Naive thymus-derived CD4-positive, alpha-beta T cell (primary cell): Measurements from ENCODE around the gene KIAA0825. TPM values are rescaled to one million over a fixed set of nuclear protein-coding genes. Genes with fewer than 3 reads are reported as not detected.

Experiments
- ATAC-seq: fragments of 150-1000 bp; cut with Tn5 transposase; 2 replicates; pipeline ENCODE4 v1.10.0; 2021; ENCODE audit warnings: mild to moderate bottlenecking, moderate library complexity
- CTCF ChIA-PET: fragments of 350-600 bp; sonication (Branson Sonifier 250); formaldehyde crosslinking; loops from one replicate; lab custom pipeline; 2021; ENCODE audit warnings: antibody characterized with exemption; lab: Charles Lee
- POLR2A ChIA-PET: fragments of 350-600 bp; sonication (Branson Sonifier 250); formaldehyde crosslinking; loops from one replicate; lab custom pipeline; 2021; ENCODE audit warnings: antibody characterized with exemption, inconsistent platforms; lab: Charles Lee
- DNase-seq, 9 donors: peaks; one replicate each; pipeline versions ENCODE4 v3.0.0 to v3.0.0-alpha.2; 2020 to 2022; ENCODE audit warnings: mixed read lengths in 1 of 9
- H3K27ac ChIP-seq: one replicate; pipeline ENCODE4 v1.7.0; 2013; ENCODE audit warnings: mild to moderate bottlenecking, low read depth, low read length, moderate library complexity
- H3K27me3 ChIP-seq, 2 donors: one replicate each; pipeline ENCODE4 v1.7.0; 2013; ENCODE audit warnings: low read length in 2 of 2, mild to moderate bottlenecking in 2 of 2, moderate library complexity in 2 of 2; ENCODE audit not compliant: control insufficient read depth in 2 of 2, insufficient read depth in 2 of 2
- H3K36me3 ChIP-seq, 3 experiments: 1 replicate in 2 of 3; 2 replicates in 1 of 3; pipeline ENCODE4 v1.7.0; 2013; ENCODE audit warnings: low read length in 3 of 3, mild to moderate bottlenecking in 3 of 3, moderate library complexity in 1 of 3; ENCODE audit not compliant: insufficient read depth in 3 of 3, control insufficient read depth in 2 of 3
- H3K4me1 ChIP-seq, 2 donors: one replicate each; pipeline ENCODE4 v1.7.0; 2013; ENCODE audit warnings: low read length in 2 of 2, mild to moderate bottlenecking in 2 of 2, moderate library complexity in 1 of 2; ENCODE audit not compliant: control insufficient read depth in 2 of 2, insufficient read depth in 2 of 2
- H3K4me3 ChIP-seq: 2 replicates; pipeline ENCODE4 v1.7.0; 2013; ENCODE audit warnings: mild to moderate bottlenecking, low read length
- H3K9me3 ChIP-seq, 3 experiments: 1 replicate in 2 of 3; 2 replicates in 1 of 3; pipeline ENCODE4 v1.7.0; 2013; ENCODE audit warnings: low read length in 3 of 3; ENCODE audit not compliant: control insufficient read depth in 2 of 3
- H3K27ac Mint-ChIP-seq, 9 donors: one replicate each; pipeline ENCODE4 v1.8.0; 2020 to 2022; ENCODE audit warnings: mixed read lengths in 9 of 9, mild to moderate bottlenecking in 8 of 9, moderate library complexity in 5 of 9, inconsistent platforms in 2 of 9
- H3K27me3 Mint-ChIP-seq, 5 donors: one replicate each; pipeline ENCODE4 v1.8.0; 2021 to 2022; ENCODE audit warnings: mixed read lengths in 5 of 5, mild to moderate bottlenecking in 1 of 5
- H3K36me3 Mint-ChIP-seq, 5 donors: one replicate each; pipeline ENCODE4 v1.8.0; 2020 to 2022; ENCODE audit warnings: mixed read lengths in 5 of 5, mild to moderate bottlenecking in 3 of 5, inconsistent platforms in 1 of 5
- H3K4me1 Mint-ChIP-seq, 7 donors: one replicate each; pipeline ENCODE4 v1.8.0; 2020 to 2022; ENCODE audit warnings: mixed read lengths in 7 of 7, mild to moderate bottlenecking in 3 of 7, inconsistent platforms in 1 of 7
- H3K4me3 Mint-ChIP-seq, 10 donors: one replicate each; pipeline ENCODE4 v1.8.0; 2020 to 2022; ENCODE audit warnings: mild to moderate bottlenecking in 10 of 10, mixed read lengths in 10 of 10, moderate library complexity in 6 of 10, inconsistent platforms in 2 of 10
- H3K9me3 Mint-ChIP-seq, 11 donors: one replicate each; pipeline ENCODE4 v1.8.0; 2020 to 2022; ENCODE audit warnings: mixed read lengths in 11 of 11, mild to moderate bottlenecking in 4 of 11, inconsistent platforms in 1 of 11, moderate library complexity in 1 of 11
- intact Hi-C, 2 donors: fragments of 100-400 bp; cut with micrococcal nuclease; formaldehyde crosslinking; loops; one replicate each; pipeline ENCODE4 v1.15.1; 2023
- polyA plus RNA-seq, 2 donors: library from polyadenylated mRNA; unstranded; fragments of 300-500 nt; fragmentation: Illumina TruSeq; gene quantifications; one replicate each; pipeline ENCODE4 v1.2.3, GENCODE V29; 2021
- total RNA-seq, 6 experiments: library from RNA in 5 of 6; stranded (reverse) in 5 of 6; gene quantifications; 1 replicate in 5 of 6; 2 replicates in 1 of 6; pipeline ENCODE4 v1.2.3 and lab custom pipeline; 2021 to 2026

Gene KIAA0825
- total and polyA plus RNA-seq, 7 experiments from 2014 or later = 0.38 to 3.2 (median 1.3) TPM

DNA sequence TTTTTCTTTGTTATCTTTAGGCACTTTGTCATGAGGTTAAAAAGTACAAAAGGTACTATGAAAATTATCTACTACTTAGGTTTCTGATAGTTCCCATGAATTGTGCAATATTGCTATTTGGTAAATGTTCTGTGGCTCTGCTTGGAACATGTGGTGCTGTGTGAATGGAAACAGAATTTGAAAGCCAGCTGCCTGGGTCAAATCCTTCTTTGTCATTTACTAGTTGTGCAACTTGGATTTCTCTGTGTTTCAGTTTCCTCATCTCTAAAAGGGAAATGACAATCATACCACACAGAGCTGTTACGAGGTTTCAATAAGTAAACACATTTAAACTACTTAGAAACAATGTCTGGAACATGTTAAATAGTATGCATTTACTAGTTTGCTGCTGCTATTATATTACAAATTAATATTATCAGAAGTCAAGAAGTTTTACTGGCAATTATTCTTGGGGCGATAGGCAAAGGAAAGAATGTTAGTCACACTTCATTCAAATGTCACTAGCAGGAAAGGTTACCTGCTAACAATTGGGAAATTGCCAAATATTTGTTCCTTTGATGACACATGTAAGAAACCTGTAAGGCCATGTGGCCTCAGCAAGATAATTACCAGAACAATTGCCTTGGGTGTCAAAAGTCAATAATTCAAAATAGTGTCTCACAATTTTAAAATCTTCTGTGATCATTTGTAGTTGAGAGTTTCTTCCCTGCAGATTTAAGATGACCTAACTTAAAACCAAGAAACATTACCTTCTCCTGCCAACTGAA, 184.8 kb downstream of the KIAA0825 start:
- CTCF ChIA-PET = no interaction called here
- Histone ChIP-seq H3K9me3 (no peaks in the 10 kb centered on the region), H3K27me3 (no peaks in the 10 kb centered on the region), H3K36me3 (no peaks in the 10 kb centered on the region), H3K4me3 (no peak overlapping the region), H3K4me1 (no peaks in the 10 kb centered on the region), H3K27ac (no peak overlapping the region)
- Mint-ChIP-seq H3K4me1 (peaks cover 0 to 2% (median 0%) of the 10 kb centered on the region in 7 donors), H3K27me3 (no peaks in the 10 kb centered on the region), H3K9me3 (peaks cover 0 to 12% (median 5%) of the 10 kb centered on the region in 11 donors), H3K36me3 (peaks cover 0 to 11% (median 5%) of the 10 kb centered on the region in 5 donors), H3K4me3 (no peak overlapping the region), H3K27ac (no peak overlapping the region)
- POLR2A ChIA-PET = no interaction called here
- intact Hi-C loops = no loop called here
- peak; percentile 67 for ATAC-seq
- DNase-seq = no peak

DNA sequence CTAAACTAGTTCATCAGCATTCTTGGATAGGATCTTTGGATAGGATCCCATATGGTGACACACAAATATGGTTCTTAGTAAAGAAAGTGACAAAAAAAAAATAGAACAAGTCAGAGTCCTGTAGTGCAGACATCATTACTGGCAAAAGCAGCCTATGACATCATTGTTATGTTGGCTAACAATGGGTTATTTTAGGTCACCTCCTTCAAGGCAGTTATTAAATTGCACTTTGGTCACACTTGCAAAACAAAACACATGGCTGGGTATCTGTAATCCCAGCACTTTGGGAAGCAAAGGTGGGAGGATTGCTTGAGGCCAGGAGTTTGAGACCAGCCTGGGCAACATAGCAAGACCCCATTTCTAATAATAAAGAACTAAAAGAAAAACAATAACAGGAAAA, 185.9 kb downstream of the KIAA0825 start:
- peaks cover 4 to 22% (median 8%) of the 10 kb centered on the region in 11 donors for H3K9me3 Mint-ChIP-seq
- Histone ChIP-seq H3K27me3 (no peaks in the 10 kb centered on the region), H3K36me3 (no peaks in the 10 kb centered on the region), H3K4me3 (no peak overlapping the region), H3K9me3 (no peaks in the 10 kb centered on the region), H3K4me1 (no peaks in the 10 kb centered on the region), H3K27ac (no peak overlapping the region)
- DNase-seq = no peak
- H3K4me3 Mint-ChIP-seq = no peak overlapping the region
- peak; percentile 61 for ATAC-seq
- CTCF ChIA-PET = no interaction called here
- POLR2A ChIA-PET = no interaction called here
- H3K36me3 Mint-ChIP-seq = peaks cover under 1 to 5% (median 4%) of the 10 kb centered on the region in 5 donors
- intact Hi-C loops = no loop called here
- no peaks in the 10 kb centered on the region for H3K27me3 Mint-ChIP-seq
- no peak overlapping the region for H3K27ac Mint-ChIP-seq
- peaks cover 0 to 2% (median 0%) of the 10 kb centered on the region in 7 donors for H3K4me1 Mint-ChIP-seq

- Histone ChIP-seq H3K27me3 (no peaks in the 10 kb centered on the region), H3K4me3 (no peak overlapping the region), H3K36me3 (no peaks in the 10 kb centered on the region), H3K27ac (no peak overlapping the region), H3K9me3 (no peaks in the 10 kb centered on the region), H3K4me1 (no peaks in the 10 kb centered on the region)
- intact Hi-C loops = no loop called here
- peaks cover 0 to 5% (median 4%) of the 10 kb centered on the region in 5 donors for H3K36me3 Mint-ChIP-seq
- ATAC-seq = no peak
- H3K27ac Mint-ChIP-seq = no peak overlapping the region
- ChIA-PET POLR2A (no interaction called here), CTCF (no interaction called here)
- no peaks in the 10 kb centered on the region for H3K27me3 Mint-ChIP-seq
- peaks cover 4 to 22% (median 8%) of the 10 kb centered on the region in 11 donors for H3K9me3 Mint-ChIP-seq
- H3K4me3 Mint-ChIP-seq = no peak overlapping the region
- no peak for DNase-seq
- H3K4me1 Mint-ChIP-seq = peaks cover 0 to 2% (median 0%) of the 10 kb centered on the region in 7 donors
Observed at GRCh38 chr5:94431696-94432095, 186.7 kb downstream of the KIAA0825 start.

DNA sequence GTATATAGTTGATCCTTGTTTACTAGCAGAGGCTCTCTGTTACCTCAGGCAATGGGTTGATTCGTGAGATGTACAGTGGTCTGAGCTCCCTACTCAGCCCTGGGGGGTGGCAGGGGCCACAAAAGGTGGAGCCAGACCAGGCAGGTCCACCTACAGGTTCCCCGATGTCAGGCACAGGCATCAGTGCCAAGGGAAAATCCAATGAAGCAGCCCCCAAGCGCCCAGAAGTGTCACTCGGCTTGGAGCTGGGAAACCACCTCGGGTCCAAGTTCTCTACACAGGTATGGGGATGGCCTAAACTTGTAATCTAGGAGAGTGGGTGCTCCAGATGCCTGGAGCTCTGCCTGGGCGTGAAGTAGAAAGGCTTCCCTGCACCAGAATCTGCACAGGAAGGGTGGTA, 188.8 kb downstream of the KIAA0825 start:
- no peak overlapping the region for H3K4me3 Mint-ChIP-seq
- intact Hi-C loops = no loop called here
- H3K4me1 Mint-ChIP-seq = peaks cover 0 to 2% (median 0%) of the 10 kb centered on the region in 7 donors
- Histone ChIP-seq H3K4me1 (no peaks in the 10 kb centered on the region), H3K27ac (no peak overlapping the region), H3K27me3 (no peaks in the 10 kb centered on the region), H3K36me3 (no peaks in the 10 kb centered on the region), H3K9me3 (no peaks in the 10 kb centered on the region), H3K4me3 (no peak overlapping the region)
- POLR2A ChIA-PET = no interaction called here
- ATAC-seq = no peak
- peaks cover 0 to 5% (median 4%) of the 10 kb centered on the region in 5 donors for H3K36me3 Mint-ChIP-seq
- H3K9me3 Mint-ChIP-seq = peaks cover 4 to 20% (median 10%) of the 10 kb centered on the region in 11 donors
- H3K27ac Mint-ChIP-seq = no peak overlapping the region
- no peak for DNase-seq
- no peaks in the 10 kb centered on the region for H3K27me3 Mint-ChIP-seq
- CTCF ChIA-PET = no interaction called here

DNA sequence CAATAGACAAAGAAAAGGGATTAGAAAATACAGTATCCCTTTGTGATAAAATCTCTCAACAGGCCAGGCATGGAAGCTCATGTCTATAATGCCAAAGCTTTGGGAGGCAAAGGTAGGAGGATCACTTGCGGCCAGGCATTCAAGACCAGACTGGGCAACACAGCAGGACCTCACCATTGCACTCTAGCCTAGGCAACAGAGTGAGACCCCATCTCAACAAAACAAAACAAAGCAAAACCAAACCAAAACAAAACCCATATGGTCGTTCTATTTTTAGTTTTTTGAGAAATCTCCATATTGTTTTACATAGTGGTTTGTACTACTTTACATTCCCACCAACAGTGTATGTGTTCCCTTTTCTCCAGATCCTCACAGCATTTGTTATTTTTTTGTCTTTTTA, 193.0 kb downstream of the KIAA0825 start:
- no peak for DNase-seq
- Histone ChIP-seq H3K27ac (no peak overlapping the region), H3K9me3 (no peaks in the 10 kb centered on the region), H3K4me1 (no peaks in the 10 kb centered on the region), H3K36me3 (no peaks in the 10 kb centered on the region), H3K27me3 (no peaks in the 10 kb centered on the region), H3K4me3 (no peak overlapping the region)
- no peak overlapping the region for H3K4me3 Mint-ChIP-seq
- peaks cover 0 to 5% (median 4%) of the 10 kb centered on the region in 5 donors for H3K36me3 Mint-ChIP-seq
- ChIA-PET POLR2A (no interaction called here), CTCF (interaction anchor here (0.6 kb wide), 1 partner anchor 68 kb away, joined by 3 read pairs; no protein-coding TSS in a partner anchor)
- no peak for ATAC-seq
- H3K9me3 Mint-ChIP-seq = peaks cover 4 to 18% (median 9%) of the 10 kb centered on the region in 11 donors
- H3K27ac Mint-ChIP-seq = no peak overlapping the region
- intact Hi-C loops = no loop called here
- peaks cover 0 to 5% (median 0%) of the 10 kb centered on the region in 7 donors for H3K4me1 Mint-ChIP-seq
- H3K27me3 Mint-ChIP-seq = no peaks in the 10 kb centered on the region

GRCh38 chr5:94423411-94423810, 195.0 kb downstream of the KIAA0825 start:
- peaks cover 0 to 11% (median 5%) of the 10 kb centered on the region in 11 donors for H3K9me3 Mint-ChIP-seq
- H3K27me3 ChIP-seq = no peaks in the 10 kb centered on the region
- peaks cover 0 to 5% (median 0%) of the 10 kb centered on the region in 7 donors for H3K4me1 Mint-ChIP-seq
- H3K9me3 ChIP-seq = no peaks in the 10 kb centered on the region
- ATAC-seq (no peak), DNase-seq (no peak)
- peaks cover 0 to 5% (median 0%) of the 10 kb centered on the region in 5 donors for H3K36me3 Mint-ChIP-seq
- intact Hi-C loops = no loop called here
- no peak overlapping the region for H3K27ac Mint-ChIP-seq
- H3K4me3 ChIP-seq = no peak overlapping the region
- no peaks in the 10 kb centered on the region for H3K36me3 ChIP-seq
- no peaks in the 10 kb centered on the region for H3K27me3 Mint-ChIP-seq
- no peak overlapping the region for H3K27ac ChIP-seq
- H3K4me3 Mint-ChIP-seq = no peak overlapping the region
- no peaks in the 10 kb centered on the region for H3K4me1 ChIP-seq
- ChIA-PET CTCF (no interaction called here), POLR2A (no interaction called here)

DNA sequence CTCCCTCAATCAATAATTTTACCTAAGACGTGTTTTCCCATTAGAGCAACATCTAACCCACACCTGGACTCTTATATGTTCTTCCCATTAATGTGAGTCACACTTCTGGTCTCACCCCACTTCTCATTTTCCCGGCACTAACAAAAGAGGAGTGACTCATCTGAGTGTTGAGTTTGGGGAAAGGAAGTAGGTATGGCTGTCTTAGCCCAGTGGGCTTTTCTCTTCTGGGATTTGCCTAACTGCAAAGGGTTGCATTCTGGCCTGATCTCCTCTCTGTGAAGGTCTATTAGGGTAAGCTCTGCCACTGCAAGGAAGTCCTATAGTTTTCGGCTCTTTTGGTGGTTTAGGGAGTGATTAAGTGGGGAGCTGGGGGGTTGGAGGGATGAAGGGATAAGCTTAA, 195.6 kb downstream of the KIAA0825 start:
- no peak overlapping the region for H3K27ac ChIP-seq
- intact Hi-C loops = no loop called here
- H3K4me1 Mint-ChIP-seq = peaks cover 0 to 5% (median 0%) of the 10 kb centered on the region in 7 donors
- H3K27ac Mint-ChIP-seq = no peak overlapping the region
- no peaks in the 10 kb centered on the region for H3K27me3 Mint-ChIP-seq
- DNase-seq (no peak), ATAC-seq (peak; percentile 40)
- no peaks in the 10 kb centered on the region for H3K36me3 ChIP-seq
- ChIA-PET POLR2A (no interaction called here), CTCF (no interaction called here)
- no peak overlapping the region for H3K4me3 ChIP-seq
- peaks cover 0 to 7% (median 1%) of the 10 kb centered on the region in 11 donors for H3K9me3 Mint-ChIP-seq
- H3K27me3 ChIP-seq = no peaks in the 10 kb centered on the region
- no peaks in the 10 kb centered on the region for H3K4me1 ChIP-seq
- no peak overlapping the region for H3K4me3 Mint-ChIP-seq
- no peaks in the 10 kb centered on the region for H3K9me3 ChIP-seq
- peaks cover 0 to 3% (median 0%) of the 10 kb centered on the region in 5 donors for H3K36me3 Mint-ChIP-seq
